Heart left ventricle (tissue), 16 donors: Measurements from ENCODE around the gene PDE11A. TPM values are rescaled to one million over a fixed set of nuclear protein-coding genes. Genes with fewer than 3 reads are reported as not detected.

Source experiments
- ATAC-seq, 4 donors: fragments of 200-7000 bp; cut with Tn5 transposase; one replicate each; pipeline ENCODE4 v1.9.1; 2020 to 2022; ENCODE audit warnings: moderate library complexity in 4 of 4, mild to moderate bottlenecking in 3 of 4, moderate number of reproducible peaks in 1 of 4
- DNase-seq, 5 donors: peaks; one replicate each; pipeline ENCODE4 v3.0.0-alpha.2; 2020
- H3K27ac ChIP-seq, 12 donors: fragments of 200-600 bp; sonication (generic) in 4 of 12; one replicate each; pipeline versions ENCODE4 v1.5.0 to v1.8.0; 2016 to 2022; ENCODE audit warnings: mild to moderate bottlenecking in 2 of 12
- H3K27me3 ChIP-seq, 9 donors: fragments of 200-600 bp; sonication (generic) in 2 of 9; one replicate each; pipeline versions ENCODE4 v1.5.1 to v1.8.0; 2016 to 2022; ENCODE audit warnings: mild to moderate bottlenecking in 3 of 9
- H3K36me3 ChIP-seq, 9 donors: fragments of 200-600 bp; sonication (generic) in 2 of 9; one replicate each; pipeline versions ENCODE4 v1.5.0 to v1.8.0; 2018 to 2022; ENCODE audit warnings: mild to moderate bottlenecking in 2 of 9
- H3K4me1 ChIP-seq, 12 donors: fragments of 200-600 bp; sonication (generic) in 4 of 12; one replicate each; pipeline versions ENCODE4 v1.5.0 to v1.8.0; 2016 to 2022; ENCODE audit warnings: mild to moderate bottlenecking in 3 of 12
- H3K4me3 ChIP-seq, 12 donors: fragments of 200-600 bp; sonication (generic) in 4 of 12; one replicate each; pipeline versions ENCODE4 v1.5.0 to v1.8.0; 2017 to 2022; ENCODE audit warnings: mild to moderate bottlenecking in 9 of 12, moderate library complexity in 4 of 12
- H3K9me3 ChIP-seq, 12 donors: fragments of 200-600 bp; sonication (generic) in 4 of 12; one replicate each; pipeline versions ENCODE4 v1.5.0 to v1.8.0; 2016 to 2022; ENCODE audit warnings: mild to moderate bottlenecking in 1 of 12
- POLR2A ChIP-seq, 2 donors: fragments of 450-650 bp; IDR thresholded peaks; one replicate each; pipeline ENCODE4 v1.6.1; 2017; ENCODE audit warnings: antibody characterized with exemption in 2 of 2, mild to moderate bottlenecking in 2 of 2, moderate library complexity in 2 of 2
- WGBS, 4 donors: extraction: QIAGEN DNeasy Blood & Tissue Kit in 2 of 4; methylation state at CpG; one replicate each; pipeline versions ENCODE4 v1.1.5 to v1.1.7; 2013 to 2018; 5-methylcytosine and 5-hydroxymethylcytosine counted together
- intact Hi-C, 10 donors: fragments of 100-400 bp; cut with DNase I; formaldehyde crosslinking; loops; one replicate each; pipeline versions ENCODE4 v1.11.1 to v1.14.2; 2022
- polyA plus RNA-seq, 2 donors: library from polyadenylated mRNA; stranded (reverse); fragments of 200-250 nt; gene quantifications; one replicate each; pipeline ENCODE4 v1.2.3, GENCODE V29; 2013
- total RNA-seq, 9 donors: library from RNA; depleted of rRNA in 2 of 9; stranded (reverse); fragments of >200 nt in 2 of 9; fragmentation: NEBNext Ultra II Directional in 3 of 9; extraction: Animal tissue kit (Norgen Biotek cat#: 25700) in 3 of 9; gene quantifications; one replicate each; pipeline versions ENCODE4 v1.1.0 to v1.2.4, GENCODE V29; 2016 to 2023
- TF ChIP-seq, protein P1 (sequence below), 12 donors: fragments of 200-600 bp; sonication (generic) in 4 of 12; IDR thresholded peaks; one replicate each; pipeline versions ENCODE4 v1.5.0 to v1.8.0; 2018 to 2022; ENCODE audit warnings: antibody characterized with exemption in 12 of 12, mild to moderate bottlenecking in 5 of 12
- donor health status: ischemic (EF 13 %, LVEDD 7.1; RV severe dilation, severe dysfunction).
- donor health status: healthy with polysubstance abuse.
- donor health status: DM: no; HTN: yes; CAD: no.
- donor health status: DM: no; HTN: no; CAD: no.
- donor health status: ischemic (EF 25% LVEDD 6.9; RV normal size, moderate dysfunction).
- donor health status: ischemic (EF 25% LVEDD 5.7; RV mildly dilated, moderate dysfunction).
- donor health status: healthy.
- donor health status: DM: yes; HTN: yes; CAD: no.
- donor health status: ischemic (EF 35%, LVEDD 5.7; RV mildly dilated, moderate dysfunction).
- donor health status: nonischemic (EF 11% LVEDD 7.7; RV severe dilation, severe dysfunction).
- donor health status: DM: yes; HTN: yes; CAD: no.
- donor health status: PGD.
- donor health status: ischemic (EF 29% LVEDD 5.4; RV normal size, mild dysfunction).
- donor health status: nonischemic (EF 23%, LVEDD 6.1; RV moderate dilation, normal function).

The PDE11A gene
- total and polyA plus RNA-seq, 11 donors, result 0.24 to 2.9 (median 0.88) TPM

DNA sequence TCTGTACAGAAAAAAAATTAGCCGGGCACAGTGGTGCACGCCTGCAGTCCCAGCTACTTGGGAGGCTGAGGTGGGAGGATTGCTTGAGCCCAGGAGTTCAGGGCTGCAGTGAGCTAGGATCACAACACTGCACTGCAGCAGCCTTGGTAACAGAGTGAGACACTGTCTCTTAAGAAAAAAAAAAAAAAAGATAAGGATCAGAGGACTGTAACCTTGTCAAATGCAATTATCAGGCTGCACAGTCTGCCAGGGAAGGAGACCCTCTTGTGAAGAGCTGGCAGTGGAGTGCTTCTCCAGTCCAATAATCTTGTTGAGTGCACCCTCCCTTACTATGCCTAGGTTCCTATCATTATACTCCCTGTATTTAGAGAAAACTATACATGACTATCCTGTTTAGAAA is 330.7 kb downstream of the PDE11A start:
- ATAC-seq (no peak), DNase-seq (no peak)
- WGBS, 4 donors, result 84 to 96% (median 96%) methylated on average over 2 of the region's 2 CpGs
- Histone ChIP-seq H3K27me3 (no peaks in the 10 kb centered on the region), H3K27ac (no peak overlapping the region), H3K36me3 (no peaks in the 10 kb centered on the region), H3K9me3 (peaks cover 0 to 5% (median 0%) of the 10 kb centered on the region in 12 donors), H3K4me1 (peaks cover 0 to 14% (median 1%) of the 10 kb centered on the region in 12 donors), H3K4me3 (no peak overlapping the region)
- intact Hi-C loops, result no loop called here
- TF ChIP-seq, protein P1, sequence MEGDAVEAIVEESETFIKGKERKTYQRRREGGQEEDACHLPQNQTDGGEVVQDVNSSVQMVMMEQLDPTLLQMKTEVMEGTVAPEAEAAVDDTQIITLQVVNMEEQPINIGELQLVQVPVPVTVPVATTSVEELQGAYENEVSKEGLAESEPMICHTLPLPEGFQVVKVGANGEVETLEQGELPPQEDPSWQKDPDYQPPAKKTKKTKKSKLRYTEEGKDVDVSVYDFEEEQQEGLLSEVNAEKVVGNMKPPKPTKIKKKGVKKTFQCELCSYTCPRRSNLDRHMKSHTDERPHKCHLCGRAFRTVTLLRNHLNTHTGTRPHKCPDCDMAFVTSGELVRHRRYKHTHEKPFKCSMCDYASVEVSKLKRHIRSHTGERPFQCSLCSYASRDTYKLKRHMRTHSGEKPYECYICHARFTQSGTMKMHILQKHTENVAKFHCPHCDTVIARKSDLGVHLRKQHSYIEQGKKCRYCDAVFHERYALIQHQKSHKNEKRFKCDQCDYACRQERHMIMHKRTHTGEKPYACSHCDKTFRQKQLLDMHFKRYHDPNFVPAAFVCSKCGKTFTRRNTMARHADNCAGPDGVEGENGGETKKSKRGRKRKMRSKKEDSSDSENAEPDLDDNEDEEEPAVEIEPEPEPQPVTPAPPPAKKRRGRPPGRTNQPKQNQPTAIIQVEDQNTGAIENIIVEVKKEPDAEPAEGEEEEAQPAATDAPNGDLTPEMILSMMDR (IDR thresholded peaks at IDR 0.05), result no peak
- TF ChIP-seq POLR2A (IDR thresholded peaks at IDR 0.05), result no peak

DNA sequence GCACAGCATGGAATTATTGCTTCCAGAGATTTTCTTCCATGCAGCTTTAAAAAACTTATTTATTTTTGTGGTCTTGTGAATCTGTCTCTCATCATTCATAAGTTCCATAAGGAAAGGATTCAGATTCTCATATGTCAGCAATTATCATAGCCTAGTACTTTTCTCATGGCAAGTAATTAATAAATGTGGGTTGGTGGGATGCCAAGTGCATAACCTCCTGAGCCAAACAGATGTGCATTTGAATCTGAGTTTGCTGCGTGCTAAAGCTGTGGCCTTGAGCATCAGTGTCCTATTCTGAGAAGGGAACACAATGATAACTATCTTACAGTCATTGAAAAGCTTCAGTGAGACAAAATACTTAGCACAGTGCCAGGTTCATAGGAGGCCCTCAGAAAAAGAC is 331.9 kb downstream of the PDE11A start:
- no peak for DNase-seq
- Histone ChIP-seq H3K36me3 (no peaks in the 10 kb centered on the region), H3K27me3 (no peaks in the 10 kb centered on the region), H3K9me3 (peaks cover 0 to 1% (median 0%) of the 10 kb centered on the region in 12 donors), H3K4me1 (peaks cover 0 to 6% (median 1%) of the 10 kb centered on the region in 12 donors), H3K4me3 (no peak overlapping the region), H3K27ac (no peak overlapping the region)
- whole genome bisulfite sequencing, 4 donors, result 35 to 54% (median 43%) methylated on average over 1 of the region's 1 CpG
- intact Hi-C loops, result no loop called here
- TF ChIP-seq, protein P1 (IDR thresholded peaks at IDR 0.05), result no peak
- no peak for TF ChIP-seq POLR2A (IDR thresholded peaks at IDR 0.05)
- ATAC-seq, result no peak

DNA sequence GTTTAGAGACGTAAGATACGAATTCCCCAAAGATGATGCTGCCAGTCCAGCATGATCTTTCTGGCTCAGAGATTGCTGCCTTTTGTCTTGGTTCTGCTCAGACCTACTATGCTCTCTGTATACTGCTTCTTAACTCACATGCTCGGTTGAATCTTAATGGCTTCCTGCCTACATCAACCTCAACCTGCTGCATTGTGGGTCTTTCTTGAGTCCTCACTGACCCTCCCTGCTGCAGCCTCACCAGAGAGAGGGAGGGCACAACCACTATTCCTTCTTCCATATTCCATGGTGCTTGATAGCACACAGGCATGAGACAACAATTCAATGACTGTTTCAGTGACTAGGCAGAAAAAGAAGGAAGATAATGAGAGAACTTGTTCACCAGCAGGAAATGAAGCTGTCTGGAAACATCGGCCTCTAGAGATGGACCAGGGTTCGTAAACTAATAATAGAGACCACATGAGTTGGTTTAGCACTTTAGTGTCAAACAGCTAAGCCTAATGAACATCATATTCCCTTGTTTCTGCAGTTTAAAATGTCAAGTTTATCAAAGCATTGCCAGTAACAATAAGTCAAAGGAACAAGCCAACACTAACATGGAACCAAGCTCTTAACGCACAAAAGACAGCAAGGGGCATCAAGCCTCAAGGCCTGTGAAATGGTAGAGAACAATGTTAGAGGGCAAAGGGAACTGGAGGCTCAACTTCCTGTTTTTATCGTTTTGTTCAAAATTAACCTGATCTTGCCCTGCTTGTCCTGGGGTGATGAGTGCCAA is 333.9 kb downstream of the PDE11A start:
- Histone ChIP-seq H3K9me3 (no peaks in the 10 kb centered on the region), H3K4me1 (no peaks in the 10 kb centered on the region), H3K27ac (no peak overlapping the region), H3K27me3 (no peaks in the 10 kb centered on the region), H3K4me3 (no peak overlapping the region), H3K36me3 (no peaks in the 10 kb centered on the region)
- intact Hi-C loops, result no loop called here
- no peak for ATAC-seq
- TF ChIP-seq POLR2A (IDR thresholded peaks at IDR 0.05), result no peak
- TF ChIP-seq, protein P1 (IDR thresholded peaks at IDR 0.05), result no peak
- 62 to 65% (median 63%) methylated on average over 7 of the region's 7 CpGs for WGBS, 4 donors
- no peak for DNase-seq

DNA sequence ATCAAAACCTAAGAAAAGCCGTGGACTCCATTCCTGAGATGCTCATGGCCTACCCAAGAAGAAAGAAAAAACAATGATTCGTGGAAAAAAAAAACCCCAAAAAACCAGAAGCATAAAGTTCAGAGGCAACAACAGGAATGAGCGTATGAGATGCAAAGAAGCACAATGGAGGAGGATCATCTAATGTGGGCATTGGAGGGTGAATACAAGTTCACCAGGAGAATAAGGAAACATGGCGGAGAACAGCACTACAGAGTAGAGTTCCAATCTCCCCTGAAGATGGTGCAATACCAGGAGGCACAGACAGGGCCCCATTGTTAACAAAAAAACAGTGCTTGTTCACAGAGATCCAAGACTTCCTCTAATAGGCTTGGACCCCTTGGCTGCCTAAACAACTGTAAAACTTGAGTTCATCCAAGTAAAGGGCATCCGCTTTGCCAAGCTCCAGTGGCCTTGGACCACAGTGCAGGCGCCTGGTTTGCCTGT is 337.2 kb downstream of the PDE11A start:
- DNase-seq (no peak), ATAC-seq (no peak)
- H3K4me1 ChIP-seq, result no peaks in the 10 kb centered on the region
- H3K9me3 ChIP-seq, result no peaks in the 10 kb centered on the region
- H3K36me3 ChIP-seq, result no peaks in the 10 kb centered on the region
- no peak overlapping the region for H3K4me3 ChIP-seq
- TF ChIP-seq POLR2A (IDR thresholded peaks at IDR 0.05), result no peak
- TF ChIP-seq, protein P1 (IDR thresholded peaks at IDR 0.05), result no peak
- 93 to 96% (median 96%) methylated on average over 6 of the region's 6 CpGs for WGBS, 4 donors
- intact Hi-C loops, result no loop called here
- H3K27ac ChIP-seq, result no peak overlapping the region
- peaks cover 0 to 7% (median 0%) of the 10 kb centered on the region in 9 donors for H3K27me3 ChIP-seq
